Subcutaneous adipose tissue (tissue), 4 donors: Measurements from ENCODE around the gene PAF1. TPM values are rescaled to one million over a fixed set of nuclear protein-coding genes. Genes with fewer than 3 reads are reported as not detected.

ENCODE experiments used
- CTCF ChIP-seq: fragments of 450-650 bp; IDR thresholded peaks from one replicate; pipeline ENCODE4 v1.5.1; 2016; ENCODE audit warnings: low read depth, mild to moderate bottlenecking, control low read depth, antibody characterized with exemption, moderate library complexity
- total RNA-seq, 4 donors: library from RNA; depleted of rRNA; stranded (reverse); fragments of >200 nt; gene quantifications; one replicate each; pipeline ENCODE4 v1.1.0, GENCODE V29; 2016

PAF1 gene
- total RNA-seq, 4 donors from 2014 or later: 24.3 to 32.4 (median 30.2) TPM

GRCh38 chr19:39415111-39416046 lies 24.5 kb upstream of the PAF1 start:
- TF ChIP-seq CTCF: no peak

- TF ChIP-seq CTCF: no peak
These were observed 23.2 kb upstream of the PAF1 start for GRCh38 chr19:39413911-39414608.

- TF ChIP-seq CTCF: no peak
These were observed 22.5 kb upstream of the PAF1 start for GRCh38 chr19:39413272-39413910.

GRCh38 chr19:39412867-39413271 lies 22.0 kb upstream of the PAF1 start:
- TF ChIP-seq CTCF: no peak

- no peak for TF ChIP-seq CTCF
These were observed 21.4 kb upstream of the PAF1 start, which contains the start of gene PLEKHG2 for GRCh38 chr19:39412100-39412866. PLEKHG2 (plus strand) TSS chr19:39412669; CDS start chr19:39414087, 1,418 bp downstream.

GRCh38 chr19:39411832-39412099 lies 20.9 kb upstream of the PAF1 start:
- TF ChIP-seq CTCF: no peak
